DMS79 (cell line): Measurements from ENCODE around the gene MANF.

Experiments
- DNase-seq: peaks from one replicate; lab custom pipeline; 2025; lab: John Stamatoyannopoulos, UW

Gene MANF

DNA sequence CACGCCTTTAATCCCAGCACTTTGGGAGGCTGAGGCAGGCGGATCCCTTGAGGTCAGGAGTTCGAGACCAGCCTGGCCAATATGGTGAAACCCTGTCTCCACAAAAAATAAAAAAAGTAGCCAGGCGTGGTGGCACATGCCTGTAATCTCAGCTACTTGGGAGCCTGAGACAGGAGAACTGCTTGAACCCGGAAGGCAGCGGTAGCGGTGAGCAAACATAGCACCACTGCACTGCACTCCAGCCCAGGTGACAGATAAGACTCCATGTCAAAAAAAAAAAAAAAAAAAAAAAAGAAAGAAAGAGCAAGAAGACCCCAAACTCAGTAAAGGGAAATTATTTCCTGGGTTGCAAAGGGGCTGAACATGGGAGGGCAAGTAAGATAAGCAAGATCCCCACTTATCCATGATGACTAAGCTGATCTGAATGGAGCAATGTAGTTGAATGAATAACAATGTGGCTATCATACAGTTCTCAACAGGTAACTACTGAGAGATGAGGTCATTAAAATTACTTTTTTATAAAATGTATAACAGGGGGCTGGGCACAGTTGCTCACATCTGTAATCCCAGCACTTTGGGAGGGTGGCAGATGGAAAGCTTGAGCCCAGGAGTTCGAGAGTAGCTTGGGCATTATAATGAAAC lies 52.0 kb downstream of the MANF start:
- no peak for DNase-seq
